Frontal cortex (tissue), 4 donors: ENCODE measurements around the gene HS6ST2. TPM values are rescaled to one million over a fixed set of nuclear protein-coding genes. Genes with fewer than 3 reads are reported as not detected.

ENCODE experiments used
- DNase-seq, 2 donors: peaks; one replicate each; pipeline ENCODE4 v3.0.0; 2012; ENCODE audit warnings: low spot score in 2 of 2
- FAIRE-seq: peaks from 2 replicates; lab custom pipeline; 2012; peaks lifted over from hg19 to GRCh38; lab: Jason Lieb, UNC
- total RNA-seq: library from RNA; depleted of rRNA; stranded (reverse); fragments of >200 nt; gene quantifications from one replicate; pipeline ENCODE4 v1.2.3, GENCODE V29; 2014
- donor health status: control.
- donor health status: control.
- donor health status: control.

Gene HS6ST2
- total RNA-seq, 1 donor from 2014 or later, result 13.0 TPM

- no peak for DNase-seq
- FAIRE-seq, result no peak
Measured at GRCh38 chrX:132858018-132858417, 100.4 kb downstream of the HS6ST2 start.

DNA sequence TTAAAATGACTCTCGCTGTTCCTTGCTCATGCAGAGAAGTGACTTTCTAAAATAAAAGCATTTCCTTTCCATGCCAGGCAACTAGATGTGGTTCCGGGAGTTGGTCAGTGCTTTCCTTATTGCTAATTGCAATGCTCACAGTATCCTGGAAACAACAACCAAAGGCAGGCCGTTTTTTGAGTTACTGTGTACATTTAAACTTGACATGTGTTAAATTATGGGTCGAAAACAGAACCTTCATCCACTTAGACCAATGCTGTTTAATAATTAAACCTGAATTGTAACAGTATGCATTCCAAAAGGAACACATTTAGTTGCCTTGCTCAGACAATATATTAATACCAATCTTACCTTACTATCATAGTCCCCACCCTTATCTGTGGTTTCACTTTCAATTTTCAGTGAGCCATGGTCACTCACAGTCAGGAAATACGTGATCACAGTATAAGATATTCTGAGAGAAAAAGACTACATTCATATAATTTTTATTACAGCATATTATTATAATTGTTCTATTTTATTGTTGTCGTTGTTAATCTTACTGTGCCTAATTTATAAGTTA is 102.6 kb downstream of the HS6ST2 start:
- FAIRE-seq, result no peak
- DNase-seq, result no peak

DNA sequence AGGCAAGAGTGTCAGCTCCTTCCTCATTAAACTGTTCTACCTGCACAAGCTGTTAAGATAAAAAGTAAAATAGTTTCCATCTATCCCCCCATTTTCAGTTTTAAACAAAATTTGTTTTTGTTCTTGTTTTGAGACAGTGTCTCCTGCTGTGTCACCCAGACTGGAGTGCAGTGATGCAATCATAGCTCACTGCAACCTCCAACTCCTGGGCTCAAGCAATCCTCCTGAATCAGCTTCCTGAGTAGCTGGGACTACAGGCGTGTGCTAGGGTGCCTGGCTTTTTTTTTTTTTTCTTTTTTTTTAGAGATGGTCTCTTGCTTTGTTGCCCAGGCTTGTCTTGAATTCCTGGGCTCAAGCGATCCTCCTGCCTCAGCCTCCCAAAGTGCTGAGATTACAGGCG is 105.4 kb downstream of the HS6ST2 start:
- no peak for FAIRE-seq
- DNase-seq, result no peak

DNA sequence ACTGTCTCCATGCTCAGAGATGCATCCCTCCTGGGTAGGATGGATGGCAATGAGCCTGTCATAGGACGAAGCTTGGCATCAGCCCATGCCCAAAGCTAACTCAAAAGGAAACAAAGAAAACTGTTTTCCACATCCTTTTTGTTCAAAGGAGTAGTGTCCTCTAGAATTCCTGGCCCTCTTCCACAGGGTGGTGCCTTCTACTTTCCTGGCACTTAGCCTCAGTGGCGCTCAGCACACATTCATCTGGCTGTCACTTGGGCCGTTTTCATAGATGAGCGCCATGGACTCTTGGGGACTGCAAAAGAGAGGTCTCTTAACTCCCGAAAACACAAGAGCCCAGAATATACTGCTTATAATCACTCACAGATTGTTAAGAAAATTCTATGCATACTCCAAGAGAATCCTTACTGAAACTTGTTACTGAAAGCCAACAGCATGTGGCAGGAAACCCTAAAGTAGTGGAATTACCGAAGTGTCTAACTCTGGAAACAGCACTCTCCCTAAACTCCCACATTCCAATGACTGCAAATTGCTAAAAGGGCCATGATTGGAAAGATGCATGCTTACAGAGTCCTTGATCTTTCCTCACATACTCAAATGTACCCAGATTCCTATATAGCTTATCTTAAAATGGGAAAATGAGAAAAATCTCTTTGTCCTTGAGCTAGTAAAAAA is 110.0 kb downstream of the HS6ST2 start:
- DNase-seq, result no peak
- FAIRE-seq, result no peak

DNA sequence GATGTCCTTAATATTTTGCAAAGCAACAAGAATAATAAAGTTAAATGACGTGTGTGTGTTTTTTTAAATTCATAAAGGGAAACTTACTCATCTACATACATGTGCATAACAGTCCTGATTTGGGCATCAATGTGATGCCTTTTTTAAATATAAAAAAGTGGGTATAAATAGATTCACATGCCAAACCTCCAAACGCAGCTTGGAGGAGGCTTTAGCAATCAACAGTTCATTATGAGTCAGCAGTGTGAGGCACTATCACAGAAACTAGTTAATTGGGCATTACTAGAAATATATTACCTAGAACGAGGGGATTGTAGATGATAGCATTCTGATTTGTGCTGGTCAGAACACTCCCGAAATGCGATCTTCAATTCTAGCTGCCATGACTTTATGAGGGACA is 115.1 kb downstream of the HS6ST2 start:
- FAIRE-seq (no peak), DNase-seq (no peak)

DNA sequence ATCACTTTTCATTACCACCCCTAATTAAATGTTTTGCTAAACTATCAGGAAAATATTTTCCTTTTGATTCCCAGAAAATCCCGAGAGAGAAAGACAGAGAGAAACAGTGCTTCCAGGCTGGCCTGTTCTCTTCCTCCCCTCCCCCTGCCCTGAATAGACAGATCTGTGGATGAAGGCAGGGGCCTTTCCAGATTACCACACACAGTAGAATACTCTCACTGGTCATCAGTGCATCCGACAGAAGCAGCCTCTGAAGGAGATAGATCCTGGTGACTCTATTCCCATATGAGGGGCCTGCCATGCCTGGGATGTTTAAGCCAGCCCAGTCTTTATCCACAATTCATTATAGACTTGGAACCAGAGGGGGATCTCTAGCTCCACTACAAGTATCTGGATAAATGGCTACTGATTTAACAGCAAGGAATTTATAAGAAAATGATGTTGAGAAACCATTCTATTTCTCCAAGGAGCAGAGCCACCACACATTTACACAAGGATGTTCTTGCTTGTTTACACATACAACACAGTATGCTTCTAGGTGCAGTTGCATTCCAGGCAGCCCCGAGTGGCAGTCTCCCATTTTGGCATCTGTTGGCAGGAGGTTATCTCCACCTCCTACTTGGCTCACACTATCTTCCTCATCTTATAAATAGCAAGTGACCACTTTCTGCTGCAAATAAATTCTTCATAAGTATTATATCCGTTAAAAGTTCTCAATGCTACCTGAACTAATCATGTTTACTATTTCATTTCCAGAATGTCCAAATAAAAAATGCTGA is 115.8 kb downstream of the HS6ST2 start:
- FAIRE-seq, result no peak

DNA sequence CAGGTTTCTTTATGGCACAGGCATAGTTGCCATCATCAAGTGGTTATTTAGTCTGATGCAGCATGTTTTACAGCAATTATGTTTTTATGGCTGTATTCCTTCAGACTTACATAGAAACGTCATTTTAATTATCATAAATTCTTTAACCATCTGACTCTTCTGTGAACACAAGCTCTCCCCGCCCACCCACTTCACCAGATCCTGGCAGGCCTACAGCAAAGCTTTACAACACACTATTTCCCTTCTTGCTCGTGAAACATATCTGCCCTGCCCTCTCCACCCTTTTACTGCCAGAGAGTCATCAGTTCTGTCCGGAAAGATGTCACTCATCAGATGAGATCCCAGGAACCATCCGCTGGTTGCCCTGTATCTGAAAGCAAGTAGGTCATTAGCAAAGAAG is 120.5 kb downstream of the HS6ST2 start:
- DNase-seq, result no peak

More for the DNA sequence above, 115.8 kb downstream of the HS6ST2 start:
- DNase-seq, result no peak

GRCh38 chrX:132837126-132837525 is 121.3 kb downstream of the HS6ST2 start:
- no peak for FAIRE-seq

More for the DNA sequence above, 120.5 kb downstream of the HS6ST2 start:
- no peak for FAIRE-seq

GRCh38 chrX:132836471-132836870 is 122.0 kb downstream of the HS6ST2 start:
- DNase-seq (no peak), FAIRE-seq (no peak)

More at GRCh38 chrX:132837126-132837525, 121.3 kb downstream of the HS6ST2 start:
- DNase-seq, result no peak

GRCh38 chrX:132834741-132835140 is 123.7 kb downstream of the HS6ST2 start:
- DNase-seq, result no peak
- no peak for FAIRE-seq

DNA sequence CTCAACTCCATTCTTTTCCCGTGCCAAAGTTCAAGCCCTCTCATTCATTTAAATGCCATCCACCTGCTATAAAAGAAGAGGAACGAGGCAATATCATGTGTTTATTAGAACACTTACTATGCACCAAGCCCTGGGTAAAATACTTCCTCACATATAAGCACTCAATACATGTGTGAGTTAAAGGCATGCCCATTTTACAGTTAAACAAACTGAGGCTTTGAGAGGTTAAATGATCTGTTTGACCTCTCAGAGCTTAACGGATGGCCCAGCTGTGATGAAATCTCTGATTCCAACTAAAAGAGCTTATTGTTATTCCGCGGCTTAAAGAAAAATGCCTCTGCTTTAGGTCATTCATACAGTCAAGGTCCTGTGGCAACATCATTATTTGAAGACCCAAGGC is 124.3 kb downstream of the HS6ST2 start:
- no peak for DNase-seq
- FAIRE-seq, result no peak

DNA sequence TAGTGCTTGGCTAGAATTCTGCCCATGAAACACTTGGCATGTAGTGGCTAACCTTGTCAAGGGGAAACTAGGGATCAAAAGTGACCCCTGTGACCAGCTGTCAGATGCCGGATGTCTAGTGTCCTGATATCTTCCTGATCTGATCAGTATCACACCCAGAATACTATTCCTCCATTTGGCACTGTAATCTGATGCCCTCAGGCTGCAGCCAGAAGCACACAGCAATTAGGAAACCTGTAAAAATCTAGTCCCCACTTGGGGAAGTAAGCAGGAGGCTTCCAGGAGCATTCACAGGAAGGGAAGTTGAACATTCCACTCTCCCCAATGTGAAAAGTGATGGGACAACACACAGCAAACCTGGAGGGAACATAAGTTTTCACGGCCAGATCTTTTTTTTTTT is 125.1 kb downstream of the HS6ST2 start:
- FAIRE-seq (no peak), DNase-seq (no peak)

DNA sequence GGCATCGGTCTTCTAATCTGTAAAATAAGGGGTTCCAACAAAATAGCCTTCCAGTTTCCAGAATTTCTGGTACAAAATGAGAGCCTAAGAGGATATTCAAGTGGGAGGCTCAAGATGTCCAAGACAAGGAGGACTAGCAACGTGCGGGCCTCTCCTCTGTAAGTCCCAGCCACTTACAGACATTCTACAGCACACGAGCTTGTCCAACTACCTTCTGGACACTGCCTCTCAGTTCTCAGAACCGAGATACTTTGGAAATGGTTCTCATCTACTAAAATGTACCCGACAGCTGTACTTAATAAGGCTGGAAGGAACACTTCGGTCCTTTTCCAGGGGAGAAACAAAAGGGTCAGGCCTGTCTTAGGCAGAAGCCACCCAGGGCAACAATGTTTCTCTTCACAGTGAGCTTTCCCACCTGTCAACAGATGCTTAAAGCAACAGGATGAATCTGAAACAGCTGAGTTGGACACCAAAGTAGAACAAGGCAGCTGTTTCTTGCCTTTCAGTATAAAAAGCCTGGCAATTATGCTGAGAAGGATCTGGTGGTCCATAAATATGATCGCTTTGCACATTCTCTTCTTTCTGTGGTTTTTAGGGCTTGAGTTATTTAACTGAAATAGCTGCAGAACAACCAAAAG is 127.0 kb downstream of the HS6ST2 start:
- no peak for DNase-seq
- no peak for FAIRE-seq

DNA sequence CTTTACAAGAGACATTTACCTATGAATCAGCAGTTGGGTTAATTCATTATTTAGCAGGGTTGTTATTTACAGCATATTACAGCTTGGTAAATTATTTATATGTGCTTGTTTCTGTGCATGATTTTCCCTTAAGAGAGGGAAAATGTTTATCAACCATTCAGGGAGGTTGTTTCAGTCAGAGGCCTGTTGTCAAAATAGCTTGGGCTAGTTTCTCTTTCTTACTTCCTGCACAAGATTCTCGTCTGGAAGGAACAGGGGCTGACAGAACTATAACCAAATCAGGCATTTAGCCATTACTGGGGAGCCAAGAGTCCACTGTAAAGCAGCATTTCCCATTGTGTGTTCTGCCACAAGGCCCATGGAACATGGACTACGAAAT is 135.8 kb downstream of the HS6ST2 start:
- FAIRE-seq (no peak), DNase-seq (no peak)

DNA sequence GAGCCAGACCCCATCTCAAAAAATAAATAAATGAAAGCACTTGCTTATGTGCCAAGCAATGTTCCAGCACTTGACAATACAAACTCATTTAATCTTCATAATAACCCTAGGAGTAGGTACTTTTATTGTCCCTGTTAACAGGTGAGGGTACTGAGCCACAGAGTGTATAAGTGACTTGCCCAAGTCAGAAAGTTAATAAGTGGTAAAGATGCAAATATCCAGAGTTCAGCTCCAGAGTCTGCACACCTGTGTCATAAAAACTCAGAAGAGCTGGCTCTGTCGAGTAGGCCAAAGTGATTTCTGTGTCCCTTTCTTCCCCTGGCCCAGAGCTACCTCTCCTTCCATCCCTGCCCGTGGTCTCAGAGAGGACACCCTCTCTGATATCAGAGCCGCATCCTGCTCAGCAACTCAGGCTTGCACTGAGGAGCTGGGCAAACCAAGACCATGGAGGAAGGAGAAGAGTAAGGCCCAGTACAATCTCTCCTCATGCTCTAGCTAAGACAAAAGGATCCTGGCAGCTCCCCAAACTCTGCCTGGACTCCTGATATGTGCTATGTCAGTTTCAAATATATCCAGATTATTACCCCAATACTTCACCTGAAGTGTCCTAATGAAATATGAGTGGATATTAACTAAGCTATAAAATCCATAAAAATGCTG is 136.3 kb downstream of the HS6ST2 start:
- DNase-seq, result no peak
- FAIRE-seq, result no peak

DNA sequence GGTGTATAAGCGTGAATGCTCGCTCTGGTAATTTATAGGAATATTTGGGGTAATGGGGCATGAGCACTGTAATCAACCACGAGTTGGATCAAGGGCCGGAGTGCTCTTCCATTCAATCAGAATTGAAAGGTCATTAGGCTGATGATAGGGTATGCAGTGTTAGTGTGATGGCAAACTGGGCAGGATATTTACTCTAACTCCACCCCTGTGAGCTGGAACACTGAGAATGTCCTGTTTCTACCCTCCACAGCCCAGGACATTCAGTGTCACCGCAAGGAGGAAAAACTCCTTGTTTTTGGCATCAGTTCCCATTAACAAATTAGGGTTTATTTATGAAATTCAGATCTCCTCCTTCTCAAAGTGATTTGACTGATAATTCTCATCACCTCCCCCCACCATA is 137.8 kb downstream of the HS6ST2 start:
- DNase-seq, result no peak
- no peak for FAIRE-seq

DNA sequence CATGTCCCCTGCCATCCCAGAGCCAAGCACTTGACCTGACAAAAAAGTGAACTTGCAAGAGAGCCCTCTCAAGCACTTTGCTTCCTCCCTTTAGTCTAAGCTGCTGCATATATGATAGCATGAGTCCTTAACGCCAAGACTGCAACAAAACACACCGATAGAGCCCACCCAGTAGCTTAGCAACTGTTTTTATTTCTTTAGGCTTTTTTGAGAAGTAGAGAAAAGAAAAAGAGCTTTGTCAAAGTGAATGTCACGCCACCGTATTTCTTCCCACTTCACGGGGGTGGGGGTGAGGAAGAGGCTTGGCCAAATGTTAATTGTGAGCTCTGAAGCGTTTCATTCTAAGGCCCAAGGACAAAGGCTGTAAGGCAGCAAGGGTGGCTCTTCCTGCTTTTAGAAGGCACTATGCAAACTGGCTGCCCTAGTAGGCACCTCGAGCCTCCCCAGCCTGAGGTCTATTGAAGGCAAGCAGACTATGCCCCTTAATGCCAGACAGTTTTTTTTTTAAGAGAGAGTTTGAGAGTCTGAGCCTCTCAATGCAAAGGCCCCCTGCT is 138.6 kb downstream of the HS6ST2 start:
- no peak for FAIRE-seq
- no peak for DNase-seq

- DNase-seq (no peak), FAIRE-seq (no peak)
Measured at GRCh38 chrX:132818638-132819037, 139.8 kb downstream of the HS6ST2 start.

- DNase-seq (no peak), FAIRE-seq (no peak)
Measured at GRCh38 chrX:132815643-132816042, 142.8 kb downstream of the HS6ST2 start.
